ENCODE results near the gene TRIM31. TPM values are rescaled to one million over a fixed set of nuclear protein-coding genes. Genes with fewer than 3 reads are reported as not detected.

The TRIM31 gene
- total RNA-seq, 1 donor from 2014 or later = not detected

- H3K4me3 Mint-ChIP-seq (ENCODE audit: unreplicated experiment) = no peak overlapping the region
- no peaks in the 10 kb centered on the region for H3K9me3 Mint-ChIP-seq (ENCODE audit: unreplicated experiment)
- H3K4me1 Mint-ChIP-seq (ENCODE audit: unreplicated experiment) = peaks cover 30% of the 10 kb centered on the region
- no peak overlapping the region for H3K27ac Mint-ChIP-seq (ENCODE audit: unreplicated experiment)
- no peak for DNase-seq (ENCODE audit: extremely low spot score, unreplicated experiment)
- TF ChIP-seq, protein P1, sequence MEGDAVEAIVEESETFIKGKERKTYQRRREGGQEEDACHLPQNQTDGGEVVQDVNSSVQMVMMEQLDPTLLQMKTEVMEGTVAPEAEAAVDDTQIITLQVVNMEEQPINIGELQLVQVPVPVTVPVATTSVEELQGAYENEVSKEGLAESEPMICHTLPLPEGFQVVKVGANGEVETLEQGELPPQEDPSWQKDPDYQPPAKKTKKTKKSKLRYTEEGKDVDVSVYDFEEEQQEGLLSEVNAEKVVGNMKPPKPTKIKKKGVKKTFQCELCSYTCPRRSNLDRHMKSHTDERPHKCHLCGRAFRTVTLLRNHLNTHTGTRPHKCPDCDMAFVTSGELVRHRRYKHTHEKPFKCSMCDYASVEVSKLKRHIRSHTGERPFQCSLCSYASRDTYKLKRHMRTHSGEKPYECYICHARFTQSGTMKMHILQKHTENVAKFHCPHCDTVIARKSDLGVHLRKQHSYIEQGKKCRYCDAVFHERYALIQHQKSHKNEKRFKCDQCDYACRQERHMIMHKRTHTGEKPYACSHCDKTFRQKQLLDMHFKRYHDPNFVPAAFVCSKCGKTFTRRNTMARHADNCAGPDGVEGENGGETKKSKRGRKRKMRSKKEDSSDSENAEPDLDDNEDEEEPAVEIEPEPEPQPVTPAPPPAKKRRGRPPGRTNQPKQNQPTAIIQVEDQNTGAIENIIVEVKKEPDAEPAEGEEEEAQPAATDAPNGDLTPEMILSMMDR (IDR thresholded peaks at IDR 0.05) = no peak
- H3K27me3 Mint-ChIP-seq (ENCODE audit: unreplicated experiment) = no peaks in the 10 kb centered on the region
- H3K36me3 Mint-ChIP-seq (ENCODE audit: unreplicated experiment) = no peaks in the 10 kb centered on the region
Observed at GRCh38 chr6:30158475-30159040, 45.7 kb upstream of the TRIM31 start.

DNA sequence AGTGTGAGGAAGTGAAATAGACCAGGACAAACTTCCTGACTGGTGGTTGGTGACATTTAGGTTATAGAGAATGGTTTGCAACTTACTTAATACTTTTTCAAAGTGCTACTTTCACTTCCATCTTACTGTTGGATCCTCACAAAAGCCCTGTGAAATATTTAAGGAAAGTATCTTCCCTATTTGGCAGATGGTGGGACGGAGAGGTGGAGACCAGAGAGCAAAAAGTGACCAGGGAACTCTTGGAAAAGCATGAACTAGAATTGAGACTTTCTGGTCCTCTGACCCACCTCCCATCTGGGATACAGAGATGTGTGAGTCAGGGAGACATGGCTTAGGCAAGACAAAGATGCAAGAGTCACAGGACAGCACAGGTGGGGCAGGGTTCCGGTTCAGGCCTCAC, 45.1 kb upstream of the TRIM31 start:
- H3K4me1 Mint-ChIP-seq (ENCODE audit: unreplicated experiment) = peaks cover 33% of the 10 kb centered on the region
- no peak overlapping the region for H3K4me3 Mint-ChIP-seq (ENCODE audit: unreplicated experiment)
- H3K9me3 Mint-ChIP-seq (ENCODE audit: unreplicated experiment) = no peaks in the 10 kb centered on the region
- DNase-seq (ENCODE audit: extremely low spot score, unreplicated experiment) = no peak
- H3K27ac Mint-ChIP-seq (ENCODE audit: unreplicated experiment) = no peak overlapping the region
- H3K36me3 Mint-ChIP-seq (ENCODE audit: unreplicated experiment) = no peaks in the 10 kb centered on the region
- TF ChIP-seq, protein P1 (IDR thresholded peaks at IDR 0.05) = no peak
- no peaks in the 10 kb centered on the region for H3K27me3 Mint-ChIP-seq (ENCODE audit: unreplicated experiment)

DNA sequence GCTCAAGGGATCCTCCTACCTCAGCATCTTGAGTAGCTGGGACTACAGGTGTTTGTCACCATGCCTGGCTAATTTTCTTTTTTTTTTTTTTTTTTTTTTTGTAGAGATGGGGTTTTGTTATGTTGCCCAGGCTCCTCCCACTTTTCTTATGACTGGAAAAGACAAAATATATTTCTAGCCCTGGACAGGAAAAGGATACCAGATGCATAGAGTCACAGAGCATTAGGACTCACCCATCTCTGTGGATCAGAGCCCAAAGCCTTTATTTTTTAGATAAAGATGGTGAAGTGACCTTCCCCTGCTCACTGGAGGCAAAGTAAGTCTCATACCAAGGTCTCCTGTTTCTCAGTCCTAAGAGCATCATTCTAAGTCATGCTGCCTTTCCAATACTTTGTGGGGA, 44.7 kb upstream of the TRIM31 start:
- Mint-ChIP-seq H3K36me3 (ENCODE audit: unreplicated experiment) (no peaks in the 10 kb centered on the region), H3K27ac (ENCODE audit: unreplicated experiment) (no peak overlapping the region), H3K27me3 (ENCODE audit: unreplicated experiment) (no peaks in the 10 kb centered on the region), H3K9me3 (ENCODE audit: unreplicated experiment) (no peaks in the 10 kb centered on the region), H3K4me3 (ENCODE audit: unreplicated experiment) (no peak overlapping the region), H3K4me1 (ENCODE audit: unreplicated experiment) (peaks cover 33% of the 10 kb centered on the region)
- DNase-seq (ENCODE audit: extremely low spot score, unreplicated experiment) = no peak
- TF ChIP-seq, protein P1 (IDR thresholded peaks at IDR 0.05) = no peak

DNA sequence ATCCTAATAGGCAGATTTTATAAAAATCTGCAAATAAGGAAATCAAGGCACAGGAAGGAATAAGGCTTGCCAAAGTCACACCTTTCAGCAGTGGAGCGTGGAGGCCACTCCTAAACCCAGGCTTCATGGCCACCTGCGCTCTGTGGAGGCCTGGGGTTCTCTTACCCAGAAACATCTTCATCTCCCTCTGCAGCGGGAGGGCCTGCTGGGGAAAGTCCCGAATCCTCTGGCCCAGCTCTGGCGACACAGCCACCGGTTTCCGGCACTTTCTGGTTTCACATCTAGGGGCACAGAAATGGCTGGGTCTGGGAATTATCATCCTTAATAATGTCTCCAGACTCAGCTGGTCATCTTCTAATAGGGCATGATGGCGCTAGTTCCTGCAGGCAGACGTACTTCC, 43.9 kb upstream of the TRIM31 start:
- no peak for DNase-seq (ENCODE audit: extremely low spot score, unreplicated experiment)
- TF ChIP-seq, protein P1 (IDR thresholded peaks at IDR 0.05) = no peak
- Mint-ChIP-seq H3K9me3 (ENCODE audit: unreplicated experiment) (no peaks in the 10 kb centered on the region), H3K27me3 (ENCODE audit: unreplicated experiment) (no peaks in the 10 kb centered on the region), H3K36me3 (ENCODE audit: unreplicated experiment) (no peaks in the 10 kb centered on the region), H3K27ac (ENCODE audit: unreplicated experiment) (no peak overlapping the region), H3K4me3 (ENCODE audit: unreplicated experiment) (no peak overlapping the region), H3K4me1 (ENCODE audit: unreplicated experiment) (peaks cover 33% of the 10 kb centered on the region)

DNA sequence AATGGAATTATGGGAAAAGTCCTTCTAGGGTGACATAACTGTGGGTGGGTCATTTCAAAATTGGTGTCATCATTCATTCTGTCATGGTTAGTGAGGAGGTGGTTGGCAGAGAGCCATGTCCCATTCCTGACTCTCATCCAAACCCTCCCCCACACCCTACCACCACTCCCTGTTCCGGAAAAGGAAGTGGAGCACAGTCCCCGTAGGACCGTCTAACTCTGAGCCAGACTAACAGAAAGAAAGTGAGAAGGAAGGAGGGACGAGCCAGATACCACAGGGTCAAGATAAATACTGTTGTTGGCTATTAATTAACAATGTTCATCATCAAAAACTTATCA, 43.3 kb upstream of the TRIM31 start:
- Mint-ChIP-seq H3K9me3 (ENCODE audit: unreplicated experiment) (no peaks in the 10 kb centered on the region), H3K4me1 (ENCODE audit: unreplicated experiment) (peaks cover 33% of the 10 kb centered on the region), H3K4me3 (ENCODE audit: unreplicated experiment) (no peak overlapping the region), H3K27me3 (ENCODE audit: unreplicated experiment) (no peaks in the 10 kb centered on the region), H3K36me3 (ENCODE audit: unreplicated experiment) (no peaks in the 10 kb centered on the region), H3K27ac (ENCODE audit: unreplicated experiment) (no peak overlapping the region)
- TF ChIP-seq, protein P1 (IDR thresholded peaks at IDR 0.05) = no peak
- DNase-seq (ENCODE audit: extremely low spot score, unreplicated experiment) = no peak

Measured in osteocyte (in vitro differentiated cells).